ENCODE results near the gene SUPV3L1. TPM values are rescaled to one million over a fixed set of nuclear protein-coding genes. Genes with fewer than 3 reads are reported as not detected.

SUPV3L1 gene
- total and polyA plus RNA-seq, 4 donors = 17.0 to 52.7 (median 23.2) TPM

- ATAC-seq (ENCODE audit: insufficient read depth, low FRiP score) (no peak), DNase-seq (no peak)
- Histone ChIP-seq H3K9ac (ENCODE audit: insufficient read depth in 1 of 2, low read length in 2 of 2) (no peak overlapping the region), H3K9me3 (ENCODE audit: control insufficient read depth in 4 of 4, insufficient read depth in 3 of 4, low read length in 3 of 4) (no peaks in the 10 kb centered on the region), H3K36me3 (ENCODE audit: control insufficient read depth in 4 of 4, insufficient read depth in 4 of 4, low read length in 4 of 4) (no peaks in the 10 kb centered on the region), H3K4me3 (no peak overlapping the region), H3K27ac (ENCODE audit: low read depth in 1 of 2, low read length in 1 of 2) (no peak overlapping the region), H3K27me3 (ENCODE audit: control insufficient read depth in 3 of 3, insufficient read depth in 3 of 3, low read length in 2 of 3) (no peaks in the 10 kb centered on the region), H3K4me1 (ENCODE audit: control insufficient read depth in 5 of 5, insufficient read depth in 5 of 5, low read length in 5 of 5) (no peaks in the 10 kb centered on the region)
- no peak for TF ChIP-seq CTCF (IDR thresholded peaks at IDR 0.05; ENCODE audit: control extremely low read depth, extremely low read depth)
- WGBS, 2 donors = 96 to 97% methylated on average over 8 of the region's 8 CpGs
Observed at GRCh38 chr10:69145864-69146263, 34.2 kb upstream of the SUPV3L1 start.

DNA sequence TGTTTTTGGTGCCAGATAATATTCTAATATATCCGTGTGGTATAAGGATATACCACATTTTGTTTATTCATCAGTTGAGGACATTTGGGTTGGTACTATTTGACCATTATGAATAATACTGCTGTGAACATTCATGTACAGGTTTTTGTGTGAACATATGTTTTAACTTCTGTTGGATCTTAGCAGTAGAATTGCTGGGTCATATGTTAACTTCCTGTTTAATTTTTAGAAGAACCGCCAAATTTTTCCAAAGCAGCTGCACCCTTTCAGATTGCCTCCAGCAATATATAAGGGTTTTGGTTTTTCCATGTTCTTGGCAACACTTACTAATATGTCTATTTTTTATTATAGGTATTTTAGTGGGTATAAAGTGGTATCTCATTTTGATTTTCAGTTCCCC is 33.3 kb upstream of the SUPV3L1 start:
- Histone ChIP-seq H3K27ac (ENCODE audit: low read depth in 1 of 2, low read length in 1 of 2) (no peak overlapping the region), H3K9ac (ENCODE audit: insufficient read depth in 1 of 2, low read length in 2 of 2) (no peak overlapping the region), H3K4me1 (ENCODE audit: control insufficient read depth in 5 of 5, insufficient read depth in 5 of 5, low read length in 5 of 5) (no peaks in the 10 kb centered on the region), H3K4me3 (no peak overlapping the region), H3K9me3 (ENCODE audit: control insufficient read depth in 4 of 4, insufficient read depth in 3 of 4, low read length in 3 of 4) (no peaks in the 10 kb centered on the region), H3K36me3 (ENCODE audit: control insufficient read depth in 4 of 4, insufficient read depth in 4 of 4, low read length in 4 of 4) (no peaks in the 10 kb centered on the region), H3K27me3 (ENCODE audit: control insufficient read depth in 3 of 3, insufficient read depth in 3 of 3, low read length in 2 of 3) (no peaks in the 10 kb centered on the region)
- ATAC-seq (ENCODE audit: insufficient read depth, low FRiP score) = no peak
- no peak for TF ChIP-seq CTCF (IDR thresholded peaks at IDR 0.05; ENCODE audit: control extremely low read depth, extremely low read depth)
- WGBS, 2 donors = 18 to 32% methylated on average over 2 of the region's 2 CpGs
- DNase-seq = peak in 2 of 3 donors; percentile 12 to 40

- no peak for DNase-seq
- Histone ChIP-seq H3K4me1 (ENCODE audit: control insufficient read depth in 5 of 5, insufficient read depth in 5 of 5, low read length in 5 of 5) (no peaks in the 10 kb centered on the region), H3K27ac (ENCODE audit: low read depth in 1 of 2, low read length in 1 of 2) (no peak overlapping the region), H3K27me3 (ENCODE audit: control insufficient read depth in 3 of 3, insufficient read depth in 3 of 3, low read length in 2 of 3) (no peaks in the 10 kb centered on the region), H3K9ac (ENCODE audit: insufficient read depth in 1 of 2, low read length in 2 of 2) (no peak overlapping the region), H3K9me3 (ENCODE audit: control insufficient read depth in 4 of 4, insufficient read depth in 3 of 4, low read length in 3 of 4) (no peaks in the 10 kb centered on the region), H3K4me3 (no peak overlapping the region), H3K36me3 (ENCODE audit: control insufficient read depth in 4 of 4, insufficient read depth in 4 of 4, low read length in 4 of 4) (peaks cover 0 to under 1% (median 0%) of the 10 kb centered on the region in 4 donors)
- TF ChIP-seq CTCF (IDR thresholded peaks at IDR 0.05; ENCODE audit: control extremely low read depth, extremely low read depth) = no peak
- ATAC-seq (ENCODE audit: insufficient read depth, low FRiP score) = no peak
- 92 to 97% methylated on average over 3 of the region's 3 CpGs for WGBS, 2 donors
Observed at GRCh38 chr10:69151984-69152383, 28.1 kb upstream of the SUPV3L1 start.

DNA sequence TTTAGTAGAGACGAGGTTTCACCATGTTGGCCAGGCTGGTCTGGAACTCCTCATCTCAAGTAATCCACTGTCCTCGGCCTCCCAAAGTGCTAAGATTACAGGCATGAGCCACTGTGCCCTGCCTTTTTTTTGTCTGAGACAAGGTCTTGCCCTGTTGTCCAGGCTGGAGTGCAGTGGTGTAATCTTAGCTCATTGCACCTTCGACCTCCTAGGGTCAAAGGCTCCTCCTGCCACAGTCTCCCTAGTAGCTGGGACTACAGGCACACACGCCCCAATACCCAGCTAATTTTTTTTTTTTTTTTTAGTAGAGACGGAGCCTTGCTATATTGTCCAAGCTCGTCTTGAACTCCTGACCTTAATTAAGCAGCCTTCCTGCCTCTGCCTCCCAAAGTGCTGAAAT is 26.8 kb upstream of the SUPV3L1 start:
- H3K4me1 ChIP-seq (ENCODE audit: control insufficient read depth in 5 of 5, insufficient read depth in 5 of 5, low read length in 5 of 5) = no peaks in the 10 kb centered on the region
- 94 to 96% methylated on average over 6 of the region's 6 CpGs for WGBS, 2 donors
- H3K4me3 ChIP-seq = no peak overlapping the region
- DNase-seq (no peak), ATAC-seq (ENCODE audit: insufficient read depth, low FRiP score) (no peak)
- H3K27ac ChIP-seq (ENCODE audit: low read depth in 1 of 2, low read length in 1 of 2) = no peak overlapping the region
- H3K36me3 ChIP-seq (ENCODE audit: control insufficient read depth in 4 of 4, insufficient read depth in 4 of 4, low read length in 4 of 4) = peaks cover 0 to 6% (median 5%) of the 10 kb centered on the region in 4 donors
- no peaks in the 10 kb centered on the region for H3K27me3 ChIP-seq (ENCODE audit: control insufficient read depth in 3 of 3, insufficient read depth in 3 of 3, low read length in 2 of 3)
- H3K9me3 ChIP-seq (ENCODE audit: control insufficient read depth in 4 of 4, insufficient read depth in 3 of 4, low read length in 3 of 4) = no peaks in the 10 kb centered on the region
- TF ChIP-seq CTCF (IDR thresholded peaks at IDR 0.05; ENCODE audit: control extremely low read depth, extremely low read depth) = no peak
- H3K9ac ChIP-seq (ENCODE audit: insufficient read depth in 1 of 2, low read length in 2 of 2) = no peak overlapping the region
